ENCODE results near the gene ECM2.

The ECM2 gene

GRCh38 chr9:92468206-92468605 lies 67.6 kb downstream of the ECM2 start:
- peak; percentile 67 for DNase-seq (ENCODE audit: low read depth)
- H3K4me3 ChIP-seq (ENCODE audit: low read length) = no peak overlapping the region
- no peak for TF ChIP-seq CTCF (conservative IDR thresholded peaks at IDR 0.05; ENCODE audit: low read length)

GRCh38 chr9:92467511-92467910 lies 68.3 kb downstream of the ECM2 start:
- TF ChIP-seq CTCF (conservative IDR thresholded peaks at IDR 0.05; ENCODE audit: low read length) = no peak
- H3K4me3 ChIP-seq (ENCODE audit: low read length) = no peak overlapping the region
- DNase-seq (ENCODE audit: low read depth) = no peak

- no peak for TF ChIP-seq CTCF (conservative IDR thresholded peaks at IDR 0.05; ENCODE audit: low read length)
- H3K4me3 ChIP-seq (ENCODE audit: low read length) = no peak overlapping the region
- no peak for DNase-seq (ENCODE audit: low read depth)
These were observed 68.7 kb downstream of the ECM2 start for GRCh38 chr9:92467041-92467440.

GRCh38 chr9:92463984-92464383 lies 71.8 kb downstream of the ECM2 start:
- H3K4me3 ChIP-seq (ENCODE audit: low read length) = no peak overlapping the region
- peak; percentile 94 for DNase-seq (ENCODE audit: low read depth)
- TF ChIP-seq CTCF (conservative IDR thresholded peaks at IDR 0.05; ENCODE audit: low read length) = no peak

- H3K4me3 ChIP-seq (ENCODE audit: low read length) = no peak overlapping the region
- no peak for DNase-seq (ENCODE audit: low read depth)
- TF ChIP-seq CTCF (conservative IDR thresholded peaks at IDR 0.05; ENCODE audit: low read length) = no peak
These were observed 72.4 kb downstream of the ECM2 start for GRCh38 chr9:92463387-92463786.

- no peak for DNase-seq (ENCODE audit: low read depth)
- H3K4me3 ChIP-seq (ENCODE audit: low read length) = no peak overlapping the region
- TF ChIP-seq CTCF (conservative IDR thresholded peaks at IDR 0.05; ENCODE audit: low read length) = no peak
These were observed 78.2 kb downstream of the ECM2 start for GRCh38 chr9:92457576-92457975.

- peak; percentile 15 for TF ChIP-seq CTCF (conservative IDR thresholded peaks at IDR 0.05; ENCODE audit: low read length)
- no peak overlapping the region for H3K4me3 ChIP-seq (ENCODE audit: low read length)
- no peak for DNase-seq (ENCODE audit: low read depth)
These were observed 80.6 kb downstream of the ECM2 start for GRCh38 chr9:92455217-92455616.
